GM21515 (cell line): Measurements from ENCODE around the gene PLXNA4.

ENCODE experiments used
- ATAC-seq: cut with Tn5 transposase; IDR thresholded peaks from one replicate; pipeline ENCODE4 v1.9.1; 2021; ENCODE audit not compliant: unreplicated experiment

PLXNA4 gene

GRCh38 chr7:132371948-132372347 lies 204.3 kb downstream of the PLXNA4 start:
- no peak for ATAC-seq

DNA sequence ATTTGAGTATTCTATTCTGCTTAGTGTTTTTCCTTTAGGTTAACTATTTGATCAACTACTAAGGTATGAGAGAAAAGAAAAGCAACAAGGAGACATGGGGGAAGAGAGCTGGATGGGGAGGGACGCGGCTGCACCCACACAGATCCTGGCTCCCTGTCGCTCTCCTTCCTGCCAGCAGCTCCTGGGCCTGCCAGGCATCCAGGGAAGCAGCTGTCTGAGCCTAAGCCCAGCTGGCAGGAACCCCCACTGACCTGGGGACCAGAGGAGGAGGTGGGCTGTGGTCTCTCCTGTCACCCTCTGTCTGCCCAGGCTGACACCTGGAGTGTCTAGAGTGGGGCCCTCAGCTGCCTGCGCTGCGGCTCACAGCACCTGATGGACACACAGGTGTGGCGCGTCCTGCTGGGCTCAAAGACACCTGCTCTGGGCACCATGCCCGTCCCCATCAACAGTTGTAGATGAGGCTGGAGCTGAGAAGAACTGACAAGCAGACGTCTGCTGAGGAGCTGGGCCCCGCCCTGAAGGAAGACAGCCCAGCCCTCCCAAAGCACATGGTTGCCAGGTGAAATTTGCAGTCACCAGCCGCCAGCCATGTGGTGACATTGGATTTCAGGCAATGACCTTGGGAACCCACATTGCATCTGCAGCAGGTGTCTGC lies 207.9 kb downstream of the PLXNA4 start:
- no peak for ATAC-seq

- no peak for ATAC-seq
Observed at GRCh38 chr7:132367795-132368194, 208.5 kb downstream of the PLXNA4 start.

DNA sequence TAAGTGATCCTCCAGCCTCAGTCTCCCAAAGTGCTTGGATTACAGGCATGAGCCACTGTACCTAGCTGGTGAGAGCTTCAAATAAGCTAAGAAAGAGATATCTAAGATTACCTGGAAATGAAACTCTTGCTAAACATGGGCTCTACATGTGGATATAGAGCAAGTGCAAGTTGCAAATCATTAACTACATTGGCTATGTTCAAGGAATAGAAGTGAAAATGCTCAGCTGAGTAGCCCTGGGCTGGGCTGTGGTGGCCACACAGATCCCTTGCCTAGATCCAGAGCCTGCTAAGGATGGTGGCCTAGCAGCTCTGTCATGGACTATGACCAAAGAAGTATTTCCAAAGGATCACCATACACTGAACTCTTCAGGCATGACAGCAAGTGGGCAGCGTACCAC lies 209.3 kb downstream of the PLXNA4 start:
- ATAC-seq, result no peak

- no peak for ATAC-seq
Observed at GRCh38 chr7:132364226-132364625, 212.0 kb downstream of the PLXNA4 start.

GRCh38 chr7:132362059-132362458 lies 214.2 kb downstream of the PLXNA4 start:
- no peak for ATAC-seq

DNA sequence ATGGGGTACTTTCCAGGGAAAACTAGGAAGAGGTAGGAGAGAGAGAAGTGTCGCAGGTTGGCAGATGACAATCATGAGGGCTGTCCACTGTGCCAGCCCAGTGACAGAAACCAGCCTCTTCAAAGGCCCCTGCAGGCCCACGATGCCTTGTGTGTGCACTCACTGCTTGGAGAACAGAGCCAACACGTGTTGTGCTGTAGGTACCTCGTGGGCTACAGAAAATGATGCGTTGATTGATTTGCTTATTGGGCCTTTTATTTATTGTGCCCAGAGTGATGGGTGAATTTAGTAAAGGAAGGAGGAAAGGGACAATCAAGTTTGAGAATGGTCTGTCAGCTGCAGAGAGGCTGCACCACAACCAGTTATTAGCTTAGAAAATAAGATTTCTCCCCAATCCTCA lies 215.1 kb downstream of the PLXNA4 start:
- no peak for ATAC-seq

- ATAC-seq, result no peak
Observed at GRCh38 chr7:132359743-132360142, 216.5 kb downstream of the PLXNA4 start.

DNA sequence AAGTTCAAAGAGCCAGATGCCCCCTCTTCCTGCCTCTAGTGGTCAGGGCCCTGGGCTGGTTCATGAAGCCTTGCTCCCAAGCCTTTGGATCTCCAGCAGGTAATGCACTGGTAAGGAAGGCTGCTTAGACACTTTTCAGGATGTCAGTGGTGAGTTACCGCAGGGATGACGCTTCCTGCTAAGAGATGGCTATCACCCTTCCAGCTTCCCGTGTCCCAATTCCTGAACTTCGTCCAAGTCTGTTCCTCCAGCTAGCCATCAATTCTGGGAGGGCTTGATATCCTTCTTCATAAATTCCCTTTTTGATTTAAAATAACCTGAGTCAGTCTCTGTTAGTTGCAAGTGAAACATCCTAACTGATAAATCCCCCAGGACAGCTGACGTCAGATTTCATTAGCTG lies 221.2 kb downstream of the PLXNA4 start:
- ATAC-seq, result no peak

- ATAC-seq, result no peak
Observed at GRCh38 chr7:132354527-132354926, 221.7 kb downstream of the PLXNA4 start.

DNA sequence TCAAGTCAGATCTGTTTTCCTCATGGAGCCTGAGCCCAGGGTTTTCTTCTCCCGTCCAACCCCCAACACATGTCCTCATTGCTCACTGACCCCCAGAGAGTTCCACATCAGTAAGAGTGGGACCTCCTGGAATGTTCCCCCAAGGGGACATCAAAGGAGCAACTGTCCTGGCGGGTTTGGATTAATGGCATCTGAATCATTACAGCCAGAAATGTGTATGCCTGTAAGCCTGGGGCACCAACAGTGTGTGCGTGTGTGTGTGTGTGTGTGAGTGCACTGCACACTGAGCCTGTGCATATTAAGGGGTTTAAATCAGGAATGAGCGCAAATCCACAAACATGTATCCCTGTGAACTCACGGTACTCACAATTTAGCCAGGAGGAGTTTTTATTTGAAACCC lies 222.3 kb downstream of the PLXNA4 start:
- ATAC-seq, result no peak

- ATAC-seq, result no peak
Observed at GRCh38 chr7:132352800-132353199, 223.5 kb downstream of the PLXNA4 start.

DNA sequence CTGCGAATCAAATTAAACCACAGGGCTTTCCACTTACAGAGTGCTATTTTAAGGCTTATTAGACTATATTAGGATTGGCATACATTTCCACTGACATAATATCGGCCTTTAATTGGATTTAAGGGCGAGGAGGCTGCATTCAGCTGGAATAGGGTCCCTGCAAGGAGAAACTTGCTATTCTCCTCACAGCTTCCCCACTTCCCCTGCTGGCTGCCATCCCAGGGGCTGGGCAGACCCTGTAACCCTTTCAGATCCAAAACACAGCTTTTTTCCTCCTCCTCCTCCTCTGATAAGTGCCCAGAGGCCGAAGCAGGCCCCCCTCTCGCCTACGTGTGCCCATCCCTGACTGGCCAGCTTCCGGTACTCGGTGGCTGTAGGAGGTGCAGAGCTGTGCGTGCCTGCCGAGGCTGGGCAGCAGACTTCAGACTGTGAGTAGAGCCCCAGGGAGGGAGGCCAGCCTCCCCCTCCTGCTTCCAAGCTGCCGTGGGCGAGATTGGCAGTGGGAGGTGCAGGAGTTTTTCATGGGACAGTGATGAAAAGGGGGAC lies 224.2 kb downstream of the PLXNA4 start:
- ATAC-seq, result no peak

- ATAC-seq, result no peak
Observed at GRCh38 chr7:132350741-132351140, 225.5 kb downstream of the PLXNA4 start.

GRCh38 chr7:132349075-132349474 lies 227.2 kb downstream of the PLXNA4 start:
- ATAC-seq, result no peak

GRCh38 chr7:132348341-132348740 lies 227.9 kb downstream of the PLXNA4 start:
- ATAC-seq, result no peak

GRCh38 chr7:132347858-132348257 lies 228.4 kb downstream of the PLXNA4 start:
- no peak for ATAC-seq

- no peak for ATAC-seq
Observed at GRCh38 chr7:132347123-132347522, 229.1 kb downstream of the PLXNA4 start.

GRCh38 chr7:132345543-132346129 lies 230.6 kb downstream of the PLXNA4 start:
- ATAC-seq, result no peak

DNA sequence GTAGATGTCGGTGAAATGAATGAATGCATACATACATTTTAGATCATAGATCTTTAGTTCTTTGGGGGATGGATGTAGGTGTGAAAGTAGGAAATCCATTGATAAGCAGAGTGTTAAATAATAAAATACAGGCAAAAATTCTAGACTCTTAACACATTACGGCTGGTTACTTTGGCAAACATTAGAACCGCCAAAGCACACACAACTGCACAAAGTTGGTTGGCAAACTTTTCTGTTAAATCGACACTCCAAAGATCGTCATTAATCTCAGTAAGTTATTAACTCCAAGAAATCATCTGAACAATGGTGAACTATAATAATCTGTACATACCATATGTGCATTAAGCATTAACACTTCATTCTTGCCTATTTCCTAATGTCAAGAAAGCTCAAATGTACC lies 231.2 kb downstream of the PLXNA4 start:
- ATAC-seq, result no peak

- no peak for ATAC-seq
Observed at GRCh38 chr7:132343199-132343598, 233.1 kb downstream of the PLXNA4 start.

GRCh38 chr7:132337450-132338080 lies 238.7 kb downstream of the PLXNA4 start:
- no peak for ATAC-seq
